Measurements from ENCODE around the gene TPCN1. TPM values are rescaled to one million over a fixed set of nuclear protein-coding genes. Genes with fewer than 3 reads are reported as not detected.

The TPCN1 gene
- total and polyA plus RNA-seq, 11 donors = 22.6 to 136 (median 80.5) TPM

DNA sequence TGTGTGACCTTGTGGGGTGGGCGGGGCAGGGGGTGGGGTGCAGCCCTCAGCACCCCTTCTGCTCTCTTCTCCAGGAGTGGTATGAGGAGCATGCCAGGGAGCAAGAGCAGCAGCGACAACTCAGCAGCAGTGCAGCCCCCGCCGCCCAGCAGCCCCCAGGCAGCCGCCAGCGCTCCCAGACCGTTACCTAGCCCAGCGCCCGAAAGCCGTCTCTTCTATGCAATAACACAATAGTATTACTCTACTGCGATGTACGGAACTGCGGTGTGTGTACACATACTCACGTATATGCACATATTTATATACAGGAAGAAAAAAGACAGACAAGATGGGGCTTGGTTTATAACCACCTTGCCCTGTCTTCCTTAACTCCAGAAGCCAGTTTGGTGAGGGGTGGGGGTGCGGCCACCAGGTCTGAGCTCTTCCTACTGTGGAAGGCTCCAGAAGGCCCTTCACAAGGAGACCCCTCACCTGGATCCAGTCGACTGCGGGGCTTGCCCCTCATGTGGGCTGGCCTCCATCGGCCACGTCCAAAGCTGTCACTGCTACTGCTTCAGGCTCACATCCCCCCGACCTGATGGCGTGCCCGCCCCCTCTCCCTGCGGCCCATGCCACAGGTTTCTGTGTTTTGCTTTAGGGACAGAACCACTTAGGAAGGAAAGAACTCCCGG lies 74.8 kb downstream of the TPCN1 start:
- Histone ChIP-seq H3K4me3 (no peak overlapping the region), H3K27me3 (no peaks in the 10 kb centered on the region), H3K27ac (peak overlapping the region in 9 of 12 donors; percentile 23 to 89 (median 85)), H3K36me3 (peaks cover 0 to 81% (median 66%) of the 10 kb centered on the region in 9 donors), H3K9me3 (no peaks in the 10 kb centered on the region), H3K4me1 (peaks cover 0 to 60% (median 31%) of the 10 kb centered on the region in 12 donors)
- 88 to 91% (median 90%) methylated on average over 20 to 24 of the region's 24 CpGs for WGBS, 4 donors
- no peak for ATAC-seq
- DNase-seq = no peak
- TF ChIP-seq, protein P1, sequence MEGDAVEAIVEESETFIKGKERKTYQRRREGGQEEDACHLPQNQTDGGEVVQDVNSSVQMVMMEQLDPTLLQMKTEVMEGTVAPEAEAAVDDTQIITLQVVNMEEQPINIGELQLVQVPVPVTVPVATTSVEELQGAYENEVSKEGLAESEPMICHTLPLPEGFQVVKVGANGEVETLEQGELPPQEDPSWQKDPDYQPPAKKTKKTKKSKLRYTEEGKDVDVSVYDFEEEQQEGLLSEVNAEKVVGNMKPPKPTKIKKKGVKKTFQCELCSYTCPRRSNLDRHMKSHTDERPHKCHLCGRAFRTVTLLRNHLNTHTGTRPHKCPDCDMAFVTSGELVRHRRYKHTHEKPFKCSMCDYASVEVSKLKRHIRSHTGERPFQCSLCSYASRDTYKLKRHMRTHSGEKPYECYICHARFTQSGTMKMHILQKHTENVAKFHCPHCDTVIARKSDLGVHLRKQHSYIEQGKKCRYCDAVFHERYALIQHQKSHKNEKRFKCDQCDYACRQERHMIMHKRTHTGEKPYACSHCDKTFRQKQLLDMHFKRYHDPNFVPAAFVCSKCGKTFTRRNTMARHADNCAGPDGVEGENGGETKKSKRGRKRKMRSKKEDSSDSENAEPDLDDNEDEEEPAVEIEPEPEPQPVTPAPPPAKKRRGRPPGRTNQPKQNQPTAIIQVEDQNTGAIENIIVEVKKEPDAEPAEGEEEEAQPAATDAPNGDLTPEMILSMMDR (IDR thresholded peaks at IDR 0.05) = no peak
- TF ChIP-seq POLR2A (IDR thresholded peaks at IDR 0.05) = no peak
- intact Hi-C loops (cut with DNase I) = loop anchor here in 4 of 10 donors (5.0 to 10.0 kb wide), 4 partner anchors 64 to 101 kb away; partner anchors contain the start of gene TPCN1 (in 1 of the 4)

DNA sequence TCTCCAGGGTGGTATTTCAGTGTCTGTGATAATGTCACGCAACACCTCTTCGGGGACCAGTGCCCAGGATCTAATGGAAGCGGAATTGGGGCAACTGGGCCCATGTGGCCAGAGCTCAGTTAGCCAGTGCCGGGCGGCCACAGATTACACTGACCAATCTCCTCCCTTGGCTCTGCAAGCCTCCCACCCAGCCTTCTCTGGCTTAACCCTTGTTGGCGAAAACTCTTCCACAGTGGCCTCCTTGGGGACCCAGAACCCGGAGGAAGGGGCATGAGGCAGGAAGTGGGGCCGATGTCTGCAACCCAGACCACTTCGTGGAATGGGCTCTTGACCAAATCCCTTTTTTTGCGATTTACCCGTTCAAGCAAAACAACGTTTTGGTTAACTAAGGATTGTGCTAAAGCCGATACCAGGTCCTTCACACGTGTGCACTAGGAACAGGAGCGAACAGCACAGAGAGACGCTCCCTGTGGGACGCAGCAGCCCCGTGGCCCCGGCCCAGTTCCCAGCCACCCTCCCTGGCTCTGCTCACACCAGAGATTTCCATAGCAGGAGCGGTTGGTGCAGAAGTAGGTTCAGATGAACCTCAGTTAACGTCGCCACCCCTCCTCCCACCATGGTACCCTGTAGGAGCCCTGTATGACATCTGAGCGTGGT lies 75.4 kb downstream of the TPCN1 start:
- intact Hi-C loops (cut with DNase I) = loop anchor here in 4 of 10 donors (5.0 to 10.0 kb wide), 4 partner anchors 64 to 102 kb away; partner anchors contain the start of gene TPCN1 (in 1 of the 4)
- 64 to 76% (median 71%) methylated on average over 19 to 23 of the region's 23 CpGs for WGBS, 4 donors
- H3K4me1 ChIP-seq = peaks cover 0 to 60% (median 31%) of the 10 kb centered on the region in 12 donors
- TF ChIP-seq, protein P1 (IDR thresholded peaks at IDR 0.05) = no peak
- TF ChIP-seq POLR2A (IDR thresholded peaks at IDR 0.05) = no peak
- H3K4me3 ChIP-seq = no peak overlapping the region
- H3K27ac ChIP-seq = peak overlapping the region in 11 of 12 donors; percentile 22 to 89 (median 79)
- H3K9me3 ChIP-seq = no peaks in the 10 kb centered on the region
- no peaks in the 10 kb centered on the region for H3K27me3 ChIP-seq
- H3K36me3 ChIP-seq = peaks cover 0 to 74% (median 62%) of the 10 kb centered on the region in 9 donors
- ATAC-seq (peak in 2 of 4 donors; percentile 1 to 3), DNase-seq (no peak)

DNA sequence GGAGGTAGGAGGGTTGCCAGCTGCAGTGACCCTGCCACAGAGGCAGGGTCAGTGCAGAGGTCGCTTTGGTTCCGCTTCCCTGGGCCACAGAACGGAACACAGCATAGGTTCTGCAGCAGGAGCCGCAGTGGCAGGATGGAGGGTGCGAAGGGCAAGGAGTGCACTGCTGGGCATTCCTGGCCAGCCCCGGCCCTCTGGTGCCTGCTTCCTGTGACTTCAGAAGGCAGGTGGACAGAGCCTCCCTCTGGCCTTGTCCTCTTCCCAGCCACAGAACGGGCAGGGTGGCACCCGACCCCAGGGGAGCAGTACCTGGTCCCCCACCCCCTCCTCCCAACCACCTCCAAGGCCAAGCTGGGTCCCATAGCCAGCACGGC lies 75.9 kb downstream of the TPCN1 start:
- H3K4me1 ChIP-seq = peaks cover 0 to 60% (median 31%) of the 10 kb centered on the region in 12 donors
- TF ChIP-seq, protein P1 (IDR thresholded peaks at IDR 0.05) = no peak
- no peak for TF ChIP-seq POLR2A (IDR thresholded peaks at IDR 0.05)
- H3K27ac ChIP-seq = peak overlapping the region in 10 of 12 donors; percentile 22 to 89 (median 82)
- DNase-seq (no peak), ATAC-seq (peak in 1 of 4 donors; percentile 2)
- no peaks in the 10 kb centered on the region for H3K27me3 ChIP-seq
- H3K36me3 ChIP-seq = peaks cover 0 to 72% (median 62%) of the 10 kb centered on the region in 9 donors
- intact Hi-C loops (cut with DNase I) = loop anchor here in 4 of 10 donors (5.0 to 10.0 kb wide), 4 partner anchors 65 to 102 kb away; partner anchors contain the start of gene TPCN1 (in 1 of the 4)
- 70 to 85% (median 80%) methylated on average over 7 to 9 of the region's 9 CpGs for WGBS, 4 donors
- no peaks in the 10 kb centered on the region for H3K9me3 ChIP-seq
- no peak overlapping the region for H3K4me3 ChIP-seq
